SU-DHL-6 (cell line): ENCODE results near the gene DUSP14.

Experiments
- EZH2phosphoT487 ChIP-seq: fragments of 200-600 bp; sonication (generic), shearing (Covaris generic); conservative IDR thresholded peaks from 2 replicates; pipeline ENCODE4 v1.6.1; 2018; ENCODE audit warnings: mild to moderate bottlenecking, antibody characterized with exemption, low read length, moderate library complexity, mixed read lengths
- TF ChIP-seq, protein P1 (sequence below): fragments of 200-600 bp; sonication (generic); IDR thresholded peaks from one replicate; pipeline ENCODE4 v1.5.1; 2017; ENCODE audit warnings: antibody characterized with exemption, mild to moderate bottlenecking, low read length, moderate library complexity; ENCODE audit not compliant: insufficient read depth, poor library complexity, severe bottlenecking

DNA sequence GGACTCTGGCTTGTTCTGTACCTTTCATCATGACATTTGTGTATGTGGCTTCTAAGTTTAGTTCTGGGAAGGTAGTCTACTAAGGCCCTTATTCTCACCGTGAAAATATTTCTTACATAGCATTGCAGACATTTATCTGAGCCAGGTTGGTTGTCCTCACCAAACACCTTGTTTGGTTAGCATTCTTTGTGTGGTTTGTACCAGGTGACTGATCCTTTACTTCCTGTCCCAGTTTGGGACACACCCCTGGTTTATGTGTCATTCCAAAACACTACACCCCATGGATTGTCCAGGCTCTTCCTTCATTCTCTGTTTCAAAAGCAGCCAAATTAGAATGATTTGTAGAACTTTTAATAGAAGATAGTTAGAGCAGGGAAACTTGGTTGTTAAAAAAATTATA is 23.2 kb upstream of the DUSP14 start:
- TF ChIP-seq, protein P1, sequence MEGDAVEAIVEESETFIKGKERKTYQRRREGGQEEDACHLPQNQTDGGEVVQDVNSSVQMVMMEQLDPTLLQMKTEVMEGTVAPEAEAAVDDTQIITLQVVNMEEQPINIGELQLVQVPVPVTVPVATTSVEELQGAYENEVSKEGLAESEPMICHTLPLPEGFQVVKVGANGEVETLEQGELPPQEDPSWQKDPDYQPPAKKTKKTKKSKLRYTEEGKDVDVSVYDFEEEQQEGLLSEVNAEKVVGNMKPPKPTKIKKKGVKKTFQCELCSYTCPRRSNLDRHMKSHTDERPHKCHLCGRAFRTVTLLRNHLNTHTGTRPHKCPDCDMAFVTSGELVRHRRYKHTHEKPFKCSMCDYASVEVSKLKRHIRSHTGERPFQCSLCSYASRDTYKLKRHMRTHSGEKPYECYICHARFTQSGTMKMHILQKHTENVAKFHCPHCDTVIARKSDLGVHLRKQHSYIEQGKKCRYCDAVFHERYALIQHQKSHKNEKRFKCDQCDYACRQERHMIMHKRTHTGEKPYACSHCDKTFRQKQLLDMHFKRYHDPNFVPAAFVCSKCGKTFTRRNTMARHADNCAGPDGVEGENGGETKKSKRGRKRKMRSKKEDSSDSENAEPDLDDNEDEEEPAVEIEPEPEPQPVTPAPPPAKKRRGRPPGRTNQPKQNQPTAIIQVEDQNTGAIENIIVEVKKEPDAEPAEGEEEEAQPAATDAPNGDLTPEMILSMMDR = no peak
- no peak for TF ChIP-seq EZH2phosphoT487
